Neural crest cell (in vitro differentiated cells): ENCODE data around the gene CFAP157. TPM values are rescaled to one million over a fixed set of nuclear protein-coding genes. Genes with fewer than 3 reads are reported as not detected.

ENCODE experiments used
- DNase-seq: peaks from one replicate; pipeline ENCODE4 v3.0.0; 2021; ENCODE audit warnings: low read depth, mixed read lengths, low spot score
- H3K27ac Mint-ChIP-seq: one replicate; pipeline ENCODE4 v1.8.0; 2021; ENCODE audit warnings: mild to moderate bottlenecking, mixed read lengths; ENCODE audit not compliant: unreplicated experiment
- H3K27me3 Mint-ChIP-seq: 2 replicates; pipeline ENCODE4 v1.8.0; 2021; ENCODE audit warnings: low read depth, mild to moderate bottlenecking, mixed read lengths
- H3K36me3 Mint-ChIP-seq: 2 replicates; pipeline ENCODE4 v1.8.0; 2021; ENCODE audit warnings: low read depth, mild to moderate bottlenecking, mixed read lengths
- H3K4me1 Mint-ChIP-seq: 2 replicates; pipeline ENCODE4 v1.8.0; 2021; ENCODE audit warnings: mixed read lengths
- H3K4me3 Mint-ChIP-seq: one replicate; pipeline ENCODE4 v1.8.0; 2021; ENCODE audit warnings: mild to moderate bottlenecking, mixed read lengths
- H3K9me3 Mint-ChIP-seq: 2 replicates; pipeline ENCODE4 v1.8.0; 2021; ENCODE audit warnings: mixed read lengths
- CTCF ChIP-seq: fragments of 200-600 bp; sonication (generic); conservative IDR thresholded peaks from 2 replicates; pipeline ENCODE4 v1.5.0; 2021; ENCODE audit warnings: antibody characterized with exemption, mild to moderate bottlenecking
- total RNA-seq: library from RNA; stranded (reverse); gene quantifications from 2 replicates; pipeline ENCODE4 v1.2.1, GENCODE V29; 2021

The CFAP157 gene
- total RNA-seq, 1 donor from 2014 or later = not detected

GRCh38 chr9:127738666-127739065, 31.9 kb downstream of the CFAP157 start:
- Mint-ChIP-seq H3K27ac (no peak overlapping the region), H3K9me3 (no peaks in the 10 kb centered on the region), H3K4me1 (peaks cover 30% of the 10 kb centered on the region), H3K36me3 (no peaks in the 10 kb centered on the region), H3K4me3 (no peak overlapping the region), H3K27me3 (peaks cover 6% of the 10 kb centered on the region)
- TF ChIP-seq CTCF = no peak
- DNase-seq = no peak

GRCh38 chr9:127739614-127740330, 33.0 kb downstream of the CFAP157 start:
- no peak for TF ChIP-seq CTCF
- Mint-ChIP-seq H3K27me3 (peaks cover 6% of the 10 kb centered on the region), H3K4me3 (no peak overlapping the region), H3K9me3 (no peaks in the 10 kb centered on the region), H3K27ac (no peak overlapping the region), H3K36me3 (no peaks in the 10 kb centered on the region), H3K4me1 (peaks cover 26% of the 10 kb centered on the region)
- DNase-seq = no peak

- Mint-ChIP-seq H3K27ac (peak overlapping the region; percentile 84), H3K4me1 (peaks cover 18% of the 10 kb centered on the region), H3K9me3 (no peaks in the 10 kb centered on the region), H3K4me3 (peak overlapping the region; percentile 92), H3K27me3 (peaks cover 8% of the 10 kb centered on the region), H3K36me3 (no peaks in the 10 kb centered on the region)
- DNase-seq = peak; percentile 91
- no peak for TF ChIP-seq CTCF
These were observed 35.1 kb downstream of the CFAP157 start for GRCh38 chr9:127741831-127742434.

GRCh38 chr9:127742435-127743088, 35.8 kb downstream of the CFAP157 start:
- no peaks in the 10 kb centered on the region for H3K36me3 Mint-ChIP-seq
- H3K4me3 Mint-ChIP-seq = peak overlapping the region; percentile 92
- H3K4me1 Mint-ChIP-seq = peaks cover 18% of the 10 kb centered on the region
- no peak for TF ChIP-seq CTCF
- peak; percentile 78 for DNase-seq
- H3K27me3 Mint-ChIP-seq = peaks cover 8% of the 10 kb centered on the region
- no peaks in the 10 kb centered on the region for H3K9me3 Mint-ChIP-seq
- H3K27ac Mint-ChIP-seq = peak overlapping the region; percentile 84

- no peaks in the 10 kb centered on the region for H3K36me3 Mint-ChIP-seq
- DNase-seq = no peak
- H3K9me3 Mint-ChIP-seq = no peaks in the 10 kb centered on the region
- H3K4me1 Mint-ChIP-seq = peaks cover 18% of the 10 kb centered on the region
- no peak for TF ChIP-seq CTCF
- H3K27ac Mint-ChIP-seq = no peak overlapping the region
- peaks cover 8% of the 10 kb centered on the region for H3K27me3 Mint-ChIP-seq
- H3K4me3 Mint-ChIP-seq = no peak overlapping the region
These were observed 37.8 kb downstream of the CFAP157 start for GRCh38 chr9:127744398-127745110.
